ENCODE results near the gene CCNH. TPM values are rescaled to one million over a fixed set of nuclear protein-coding genes. Genes with fewer than 3 reads are reported as not detected.

The CCNH gene
- total and polyA plus RNA-seq, 9 donors = 21.7 to 160 (median 44.6) TPM

DNA sequence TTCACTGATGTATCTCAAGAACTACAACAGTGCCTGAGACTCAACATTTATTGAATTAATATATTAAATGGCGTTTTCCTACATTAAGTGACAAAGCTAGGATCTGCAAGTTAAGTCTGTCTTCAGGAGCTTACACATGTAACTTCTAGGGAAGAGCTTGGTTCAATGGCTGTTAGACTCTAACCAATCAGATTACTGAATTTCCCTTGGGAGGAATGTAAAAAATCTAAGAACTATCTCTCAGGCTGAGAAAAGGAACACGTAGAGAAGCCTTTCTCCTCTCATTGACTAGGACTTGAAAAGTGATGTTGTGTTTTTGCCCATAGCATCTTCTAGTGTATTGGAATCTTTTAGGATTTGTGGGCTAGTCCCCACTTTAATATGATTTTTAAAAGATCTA is 53.6 kb downstream of the CCNH start:
- H3K27ac ChIP-seq = no peak overlapping the region
- no peak for TF ChIP-seq POLR2A (IDR thresholded peaks at IDR 0.05)
- no peak for TF ChIP-seq EP300 (IDR thresholded peaks at IDR 0.05)
- H3K27me3 ChIP-seq = no peaks in the 10 kb centered on the region

DNA sequence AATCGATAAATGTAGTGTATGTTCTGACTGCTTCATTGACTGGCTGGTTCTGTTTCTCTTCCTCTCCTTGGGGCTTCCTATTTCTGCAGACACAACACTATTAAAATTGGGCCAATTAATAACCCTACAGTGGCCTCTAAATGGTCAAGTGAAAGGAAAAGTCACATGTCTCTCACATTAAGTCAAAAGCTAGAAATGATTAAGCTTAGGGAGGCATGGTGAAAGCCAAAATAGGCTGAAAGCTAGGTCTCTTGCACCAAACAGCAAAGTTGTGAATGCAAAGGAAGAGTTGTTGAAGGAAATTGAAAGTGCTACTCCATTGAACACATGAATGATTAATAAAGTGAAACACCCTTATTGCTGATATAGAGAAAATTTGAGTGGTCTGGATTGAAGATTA is 58.2 kb downstream of the CCNH start:
- Histone ChIP-seq H3K4me1 (ENCODE audit: insufficient read depth) (no peaks in the 10 kb centered on the region), H3K27me3 (no peaks in the 10 kb centered on the region), H3K36me3 (no peaks in the 10 kb centered on the region), H3K9me3 (no peaks in the 10 kb centered on the region), H3K4me3 (no peak overlapping the region), H3K27ac (no peak overlapping the region)
- DNase-seq = no peak
- WGBS, 3 donors = 98 to 100% (median 100%) methylated on average over 1 of the region's 1 CpG
- intact Hi-C loops (cut with DNase I) = no loop called here
- TF ChIP-seq EP300 (IDR thresholded peaks at IDR 0.05) (no peak), POLR2A (IDR thresholded peaks at IDR 0.05) (no peak)
- TF ChIP-seq, protein P1, sequence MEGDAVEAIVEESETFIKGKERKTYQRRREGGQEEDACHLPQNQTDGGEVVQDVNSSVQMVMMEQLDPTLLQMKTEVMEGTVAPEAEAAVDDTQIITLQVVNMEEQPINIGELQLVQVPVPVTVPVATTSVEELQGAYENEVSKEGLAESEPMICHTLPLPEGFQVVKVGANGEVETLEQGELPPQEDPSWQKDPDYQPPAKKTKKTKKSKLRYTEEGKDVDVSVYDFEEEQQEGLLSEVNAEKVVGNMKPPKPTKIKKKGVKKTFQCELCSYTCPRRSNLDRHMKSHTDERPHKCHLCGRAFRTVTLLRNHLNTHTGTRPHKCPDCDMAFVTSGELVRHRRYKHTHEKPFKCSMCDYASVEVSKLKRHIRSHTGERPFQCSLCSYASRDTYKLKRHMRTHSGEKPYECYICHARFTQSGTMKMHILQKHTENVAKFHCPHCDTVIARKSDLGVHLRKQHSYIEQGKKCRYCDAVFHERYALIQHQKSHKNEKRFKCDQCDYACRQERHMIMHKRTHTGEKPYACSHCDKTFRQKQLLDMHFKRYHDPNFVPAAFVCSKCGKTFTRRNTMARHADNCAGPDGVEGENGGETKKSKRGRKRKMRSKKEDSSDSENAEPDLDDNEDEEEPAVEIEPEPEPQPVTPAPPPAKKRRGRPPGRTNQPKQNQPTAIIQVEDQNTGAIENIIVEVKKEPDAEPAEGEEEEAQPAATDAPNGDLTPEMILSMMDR (IDR thresholded peaks at IDR 0.05) = no peak

More for the DNA sequence above, 53.6 kb downstream of the CCNH start:
- no peaks in the 10 kb centered on the region for H3K36me3 ChIP-seq
- no peak for DNase-seq
- H3K4me1 ChIP-seq (ENCODE audit: insufficient read depth) = no peaks in the 10 kb centered on the region
- no peaks in the 10 kb centered on the region for H3K9me3 ChIP-seq
- no peak overlapping the region for H3K4me3 ChIP-seq
- WGBS, 3 donors = 92 to 97% (median 95%) methylated on average over 2 of the region's 2 CpGs
- intact Hi-C loops (cut with DNase I) = no loop called here

DNA sequence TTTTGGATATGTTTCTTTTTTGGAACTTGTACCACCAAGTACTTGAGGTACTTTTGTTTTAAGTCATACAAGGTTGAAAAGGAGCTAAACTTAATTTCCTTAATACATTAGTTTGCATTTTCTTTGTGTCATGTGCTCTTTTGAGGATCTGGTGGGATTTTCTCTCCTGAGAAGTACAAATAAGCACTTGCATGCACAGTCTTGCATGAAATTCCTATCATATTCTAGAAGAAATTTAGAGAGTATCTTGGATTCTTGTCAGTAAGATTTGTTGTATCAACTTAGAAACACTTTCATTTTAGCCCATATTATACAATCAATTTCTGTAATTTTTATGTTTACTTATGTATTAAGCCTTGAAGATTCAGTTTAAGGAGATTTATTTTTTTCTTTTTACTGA is 64.9 kb downstream of the CCNH start:
- H3K36me3 ChIP-seq = no peaks in the 10 kb centered on the region
- H3K27me3 ChIP-seq = no peaks in the 10 kb centered on the region
- no peaks in the 10 kb centered on the region for H3K4me1 ChIP-seq (ENCODE audit: insufficient read depth)
- H3K9me3 ChIP-seq = no peaks in the 10 kb centered on the region
- TF ChIP-seq EP300 (IDR thresholded peaks at IDR 0.05) = no peak
- TF ChIP-seq, protein P1 (IDR thresholded peaks at IDR 0.05) = no peak
- no peak for TF ChIP-seq POLR2A (IDR thresholded peaks at IDR 0.05)
- no peak overlapping the region for H3K27ac ChIP-seq
- DNase-seq = no peak
- H3K4me3 ChIP-seq = no peak overlapping the region
- intact Hi-C loops (cut with DNase I) = no loop called here

DNA sequence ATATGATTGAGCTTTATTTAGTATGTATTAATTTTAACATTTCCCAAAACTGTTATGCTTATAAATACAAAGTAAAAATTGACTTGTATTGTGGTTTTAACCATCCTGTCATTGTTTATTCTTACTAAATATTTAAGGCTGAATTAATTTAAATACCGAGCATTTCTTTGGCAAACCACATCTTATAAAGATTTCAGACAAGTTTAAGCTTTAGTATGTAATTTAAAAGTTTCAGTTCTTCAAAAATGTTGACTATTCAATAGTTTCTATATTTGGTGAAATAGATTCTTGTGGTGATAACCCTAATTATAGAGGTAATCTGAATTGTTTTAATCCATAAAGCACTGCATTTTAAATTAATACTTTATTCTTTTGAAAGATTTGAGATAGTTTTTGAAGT is 65.5 kb downstream of the CCNH start:
- H3K9me3 ChIP-seq = no peaks in the 10 kb centered on the region
- 91 to 93% (median 93%) methylated on average over 1 of the region's 1 CpG for WGBS, 3 donors
- intact Hi-C loops (cut with DNase I) = no loop called here
- TF ChIP-seq, protein P1 (IDR thresholded peaks at IDR 0.05) = no peak
- no peak for TF ChIP-seq EP300 (IDR thresholded peaks at IDR 0.05)
- TF ChIP-seq POLR2A (IDR thresholded peaks at IDR 0.05) = no peak
- DNase-seq = no peak
- no peaks in the 10 kb centered on the region for H3K36me3 ChIP-seq
- H3K27ac ChIP-seq = no peak overlapping the region
- H3K4me1 ChIP-seq (ENCODE audit: insufficient read depth) = no peaks in the 10 kb centered on the region
- H3K4me3 ChIP-seq = no peak overlapping the region
- no peaks in the 10 kb centered on the region for H3K27me3 ChIP-seq

Small RNA genes within 50 kb of the gene (small RNA-seq; reads per million reads assigned to genes)
- gene RNU6-727P = not detected

Other genes with a start within 250 kb of the CCNH start
- gene RASA1, start 145.0 kb downstream of the CCNH start, total RNA-seq = 10 to 100 TPM; 22.5 to 33.9 (median 31.1) TPM
- 10 to 100 TPM; 19.6 to 30.2 TPM for gene RASA1, start 145.0 kb downstream of the CCNH start, polyA plus RNA-seq

Data from ovary (tissue), 9 donors.